Neutrophil (primary cell): Measurements from ENCODE around the gene SYT6.

Experiments
- H3K27ac ChIP-seq: fragments of 200-600 bp; sonication (generic); 2 replicates; pipeline ENCODE4 v1.5.1; 2016; ENCODE audit warnings: mild to moderate bottlenecking, moderate library complexity
- H3K27me3 ChIP-seq: fragments of 200-600 bp; sonication (generic); 2 replicates; pipeline ENCODE4 v1.6.0; 2016; ENCODE audit warnings: mild to moderate bottlenecking
- H3K36me3 ChIP-seq: fragments of 200-600 bp; sonication (generic); 2 replicates; pipeline ENCODE4 v1.5.1; 2017
- H3K4me1 ChIP-seq, 2 experiments: fragments of 200-600 bp in 1 of 2; sonication (generic) in 1 of 2; 1 replicate in 1 of 2; 2 replicates in 1 of 2; pipeline versions ENCODE4 v1.5.1 to v1.6.1; 2013 to 2016; ENCODE audit warnings: low read depth in 1 of 2, low read length in 1 of 2, mild to moderate bottlenecking in 1 of 2, moderate library complexity in 1 of 2; ENCODE audit not compliant: control insufficient read depth in 1 of 2, insufficient read depth in 1 of 2
- H3K4me3 ChIP-seq, 2 experiments: fragments of 200-600 bp in 1 of 2; sonication (generic) in 1 of 2; 1 replicate in 1 of 2; 2 replicates in 1 of 2; pipeline ENCODE4 v1.5.1; 2013 to 2016; ENCODE audit warnings: low read depth in 1 of 2, low read length in 1 of 2, mild to moderate bottlenecking in 1 of 2, moderate library complexity in 1 of 2
- H3K9me3 ChIP-seq: fragments of 200-600 bp; sonication (generic); 2 replicates; pipeline ENCODE4 v1.5.1; 2016
- TF ChIP-seq, protein P1 (sequence below): fragments of 200-600 bp; sonication (generic); IDR thresholded peaks from 2 replicates; pipeline ENCODE4 v1.5.1; 2016; ENCODE audit warnings: antibody characterized with exemption

Gene SYT6

GRCh38 chr1:114192328-114192727 lies 38.7 kb upstream of the SYT6 start:
- H3K27me3 ChIP-seq: peaks cover 37% of the 10 kb centered on the region
- TF ChIP-seq, protein P1, sequence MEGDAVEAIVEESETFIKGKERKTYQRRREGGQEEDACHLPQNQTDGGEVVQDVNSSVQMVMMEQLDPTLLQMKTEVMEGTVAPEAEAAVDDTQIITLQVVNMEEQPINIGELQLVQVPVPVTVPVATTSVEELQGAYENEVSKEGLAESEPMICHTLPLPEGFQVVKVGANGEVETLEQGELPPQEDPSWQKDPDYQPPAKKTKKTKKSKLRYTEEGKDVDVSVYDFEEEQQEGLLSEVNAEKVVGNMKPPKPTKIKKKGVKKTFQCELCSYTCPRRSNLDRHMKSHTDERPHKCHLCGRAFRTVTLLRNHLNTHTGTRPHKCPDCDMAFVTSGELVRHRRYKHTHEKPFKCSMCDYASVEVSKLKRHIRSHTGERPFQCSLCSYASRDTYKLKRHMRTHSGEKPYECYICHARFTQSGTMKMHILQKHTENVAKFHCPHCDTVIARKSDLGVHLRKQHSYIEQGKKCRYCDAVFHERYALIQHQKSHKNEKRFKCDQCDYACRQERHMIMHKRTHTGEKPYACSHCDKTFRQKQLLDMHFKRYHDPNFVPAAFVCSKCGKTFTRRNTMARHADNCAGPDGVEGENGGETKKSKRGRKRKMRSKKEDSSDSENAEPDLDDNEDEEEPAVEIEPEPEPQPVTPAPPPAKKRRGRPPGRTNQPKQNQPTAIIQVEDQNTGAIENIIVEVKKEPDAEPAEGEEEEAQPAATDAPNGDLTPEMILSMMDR: no peak
- no peak overlapping the region for H3K4me3 ChIP-seq
- H3K27ac ChIP-seq: no peak overlapping the region
- H3K36me3 ChIP-seq: no peaks in the 10 kb centered on the region
- H3K9me3 ChIP-seq: no peaks in the 10 kb centered on the region
- no peaks in the 10 kb centered on the region for H3K4me1 ChIP-seq

GRCh38 chr1:114189398-114189797 lies 35.7 kb upstream of the SYT6 start:
- no peaks in the 10 kb centered on the region for H3K9me3 ChIP-seq
- TF ChIP-seq, protein P1: no peak
- no peaks in the 10 kb centered on the region for H3K36me3 ChIP-seq
- H3K27ac ChIP-seq: no peak overlapping the region
- no peaks in the 10 kb centered on the region for H3K4me1 ChIP-seq
- no peak overlapping the region for H3K4me3 ChIP-seq
- peaks cover 12% of the 10 kb centered on the region for H3K27me3 ChIP-seq

DNA sequence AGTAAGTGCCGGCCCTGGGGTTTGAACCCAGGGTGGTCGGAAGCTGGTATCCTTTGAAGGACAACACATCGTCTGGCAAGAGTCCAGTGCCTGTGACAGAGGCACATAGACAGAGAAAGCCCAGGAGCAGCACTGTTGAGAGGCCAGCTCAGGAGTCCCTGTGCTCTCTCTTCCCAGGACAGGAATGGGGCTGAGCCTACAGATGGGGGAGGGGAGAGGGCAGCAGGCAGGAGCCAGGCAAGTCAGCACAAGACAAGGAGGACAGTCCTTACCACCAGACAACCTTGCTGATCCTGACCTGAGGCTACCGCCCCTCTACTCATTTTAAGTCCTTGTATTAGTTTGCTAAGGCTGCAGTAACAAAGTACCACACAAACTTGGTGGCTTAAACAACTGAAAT lies 27.7 kb upstream of the SYT6 start:
- Histone ChIP-seq H3K4me1 (no peaks in the 10 kb centered on the region), H3K27me3 (peaks cover 20% of the 10 kb centered on the region), H3K9me3 (no peaks in the 10 kb centered on the region)

DNA sequence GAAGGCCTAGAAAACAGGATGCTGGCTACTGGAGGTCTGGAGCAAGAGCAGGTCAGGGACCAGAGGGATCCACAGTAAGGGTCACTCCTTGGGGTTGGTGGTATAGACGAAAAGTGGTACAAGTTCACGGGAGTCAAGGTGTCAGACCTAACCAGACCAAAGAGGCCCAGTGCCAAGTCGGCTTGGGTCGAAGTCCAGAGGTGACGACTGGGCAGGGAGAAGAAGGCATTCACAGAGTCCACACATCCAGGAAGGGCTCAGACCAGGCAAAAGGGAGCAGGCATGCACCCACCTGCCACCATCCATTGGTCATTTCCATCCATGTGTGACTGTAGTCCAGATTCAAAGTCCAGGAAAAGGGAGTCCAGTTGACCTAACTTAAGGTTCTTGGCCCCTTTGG lies 27.1 kb upstream of the SYT6 start:
- TF ChIP-seq, protein P1: no peak
- no peak overlapping the region for H3K4me3 ChIP-seq
- no peaks in the 10 kb centered on the region for H3K4me1 ChIP-seq
- H3K9me3 ChIP-seq: no peaks in the 10 kb centered on the region
- no peak overlapping the region for H3K27ac ChIP-seq
- H3K36me3 ChIP-seq: no peaks in the 10 kb centered on the region
- peaks cover 24% of the 10 kb centered on the region for H3K27me3 ChIP-seq

More for the DNA sequence above, 27.7 kb upstream of the SYT6 start:
- Histone ChIP-seq H3K27ac (no peak overlapping the region), H3K36me3 (no peaks in the 10 kb centered on the region), H3K4me3 (no peak overlapping the region)
- TF ChIP-seq, protein P1: no peak

- Histone ChIP-seq H3K27ac (no peak overlapping the region), H3K27me3 (peaks cover 28% of the 10 kb centered on the region), H3K4me3 (no peak overlapping the region), H3K4me1 (no peaks in the 10 kb centered on the region), H3K36me3 (no peaks in the 10 kb centered on the region), H3K9me3 (no peaks in the 10 kb centered on the region)
- TF ChIP-seq, protein P1: no peak
These were observed 25.3 kb upstream of the SYT6 start for GRCh38 chr1:114178936-114179335.

- H3K36me3 ChIP-seq: no peaks in the 10 kb centered on the region
- TF ChIP-seq, protein P1: no peak
- no peak overlapping the region for H3K27ac ChIP-seq
- peaks cover 28% of the 10 kb centered on the region for H3K27me3 ChIP-seq
- no peaks in the 10 kb centered on the region for H3K9me3 ChIP-seq
- H3K4me1 ChIP-seq: no peaks in the 10 kb centered on the region
- H3K4me3 ChIP-seq: no peak overlapping the region
These were observed 23.6 kb upstream of the SYT6 start for GRCh38 chr1:114177282-114177681.
